ENCODE results near the gene NMS.

Gene NMS

GRCh38 chr2:100470182-100470581 is at the start of gene NMS:
Gene NMS (plus strand): TSS chr2:100470482. CDS start chr2:100470489, 7 bp downstream.
- peaks cover 40% of the 10 kb centered on the region for H3K27me3 Mint-ChIP-seq
- ATAC-seq (no peak), DNase-seq (no peak)
- no peak within 1 kb of the TSS for H3K4me3 Mint-ChIP-seq
- no peaks in the 10 kb centered on the region for H3K4me1 Mint-ChIP-seq
- H3K27ac Mint-ChIP-seq: no peak within 1 kb of the TSS
- H3K9me3 Mint-ChIP-seq: no peaks in the 10 kb centered on the region

- DNase-seq (no peak), ATAC-seq (no peak)
- Mint-ChIP-seq H3K27ac (no peak overlapping the region), H3K4me3 (no peak overlapping the region), H3K27me3 (no peaks in the 10 kb centered on the region), H3K9me3 (peaks cover 5 to 8% of the 10 kb centered on the region in 2 donors), H3K4me1 (peaks cover 13% of the 10 kb centered on the region)
Observed at GRCh38 chr2:100422320-100423055, 47.8 kb upstream of the NMS start.

GRCh38 chr2:100423631-100424030 is 46.7 kb upstream of the NMS start:
- no peak overlapping the region for H3K27ac Mint-ChIP-seq

GRCh38 chr2:100424277-100424875 is 45.9 kb upstream of the NMS start:
- no peaks in the 10 kb centered on the region for H3K27me3 Mint-ChIP-seq
- no peak overlapping the region for H3K4me3 Mint-ChIP-seq
- peak overlapping the region in 1 of 2 donors; percentile 69 for H3K27ac Mint-ChIP-seq
- H3K4me1 Mint-ChIP-seq: peaks cover 6% of the 10 kb centered on the region
- no peak for DNase-seq
- H3K9me3 Mint-ChIP-seq: peaks cover 8 to 13% of the 10 kb centered on the region in 2 donors
- ATAC-seq: no peak

More at GRCh38 chr2:100423631-100424030, 46.7 kb upstream of the NMS start:
- Mint-ChIP-seq H3K9me3 (peaks cover 5 to 8% of the 10 kb centered on the region in 2 donors), H3K4me1 (peaks cover 7% of the 10 kb centered on the region), H3K27me3 (no peaks in the 10 kb centered on the region), H3K4me3 (no peak overlapping the region)
- no peak for DNase-seq
- no peak for ATAC-seq

- no peak for ATAC-seq
- Mint-ChIP-seq H3K4me3 (no peak overlapping the region), H3K4me1 (peaks cover 6% of the 10 kb centered on the region), H3K27ac (peak overlapping the region in 1 of 2 donors; percentile 44), H3K27me3 (no peaks in the 10 kb centered on the region), H3K9me3 (peaks cover 8 to 17% of the 10 kb centered on the region in 2 donors)
- no peak for DNase-seq
Observed at GRCh38 chr2:100425107-100425506, 45.2 kb upstream of the NMS start.

GRCh38 chr2:100425573-100426383 is 44.5 kb upstream of the NMS start:
- Mint-ChIP-seq H3K27me3 (no peaks in the 10 kb centered on the region), H3K4me3 (no peak overlapping the region), H3K27ac (no peak overlapping the region), H3K9me3 (peaks cover 4 to 17% of the 10 kb centered on the region in 2 donors), H3K4me1 (peaks cover 6% of the 10 kb centered on the region)
- ATAC-seq (no peak), DNase-seq (no peak)

GRCh38 chr2:100426384-100426720 is 43.9 kb upstream of the NMS start:
- Mint-ChIP-seq H3K9me3 (peaks cover 8 to 17% of the 10 kb centered on the region in 2 donors), H3K27ac (peak overlapping the region in 1 of 2 donors; percentile 14), H3K4me1 (peaks cover 6% of the 10 kb centered on the region), H3K27me3 (no peaks in the 10 kb centered on the region), H3K4me3 (no peak overlapping the region)
- DNase-seq: no peak
- no peak for ATAC-seq

- ATAC-seq (no peak), DNase-seq (no peak)
- Mint-ChIP-seq H3K4me1 (peaks cover 6% of the 10 kb centered on the region), H3K27me3 (no peaks in the 10 kb centered on the region), H3K4me3 (no peak overlapping the region), H3K9me3 (peaks cover 9 to 17% of the 10 kb centered on the region in 2 donors), H3K27ac (no peak overlapping the region)
Observed at GRCh38 chr2:100427111-100427510, 43.2 kb upstream of the NMS start.

GRCh38 chr2:100427627-100428258 is 42.5 kb upstream of the NMS start:
- peak; percentile 46 to 67 for DNase-seq

GRCh38 chr2:100429726-100430125 is 40.6 kb upstream of the NMS start:
- no peak for DNase-seq
- no peak overlapping the region for H3K4me3 Mint-ChIP-seq
- no peak for ATAC-seq
- peaks cover 6% of the 10 kb centered on the region for H3K4me1 Mint-ChIP-seq
- no peaks in the 10 kb centered on the region for H3K27me3 Mint-ChIP-seq
- peaks cover 9 to 17% of the 10 kb centered on the region in 2 donors for H3K9me3 Mint-ChIP-seq
- no peak overlapping the region for H3K27ac Mint-ChIP-seq

More at GRCh38 chr2:100427627-100428258, 42.5 kb upstream of the NMS start:
- Mint-ChIP-seq H3K4me3 (no peak overlapping the region), H3K27me3 (no peaks in the 10 kb centered on the region), H3K4me1 (peaks cover 6% of the 10 kb centered on the region), H3K27ac (no peak overlapping the region), H3K9me3 (peaks cover 9 to 17% of the 10 kb centered on the region in 2 donors)
- ATAC-seq: peak; percentile 88

- no peak overlapping the region for H3K27ac Mint-ChIP-seq
Observed at GRCh38 chr2:100437751-100438150, 32.5 kb upstream of the NMS start.

GRCh38 chr2:100446696-100447095 is 23.6 kb upstream of the NMS start:
- Mint-ChIP-seq H3K27me3 (no peaks in the 10 kb centered on the region), H3K9me3 (no peaks in the 10 kb centered on the region), H3K27ac (no peak overlapping the region)

More at GRCh38 chr2:100437751-100438150, 32.5 kb upstream of the NMS start:
- Mint-ChIP-seq H3K9me3 (no peaks in the 10 kb centered on the region), H3K27me3 (peaks cover 11% of the 10 kb centered on the region), H3K4me3 (no peak overlapping the region), H3K4me1 (no peaks in the 10 kb centered on the region)
- ATAC-seq: no peak
- DNase-seq: no peak

GRCh38 chr2:100451092-100451491 is 19.2 kb upstream of the NMS start:
- no peak for DNase-seq
- Mint-ChIP-seq H3K27ac (no peak overlapping the region), H3K9me3 (peaks cover 0 to 9% of the 10 kb centered on the region in 2 donors), H3K4me1 (no peaks in the 10 kb centered on the region), H3K4me3 (no peak overlapping the region), H3K27me3 (no peaks in the 10 kb centered on the region)
- no peak for ATAC-seq

More at GRCh38 chr2:100446696-100447095, 23.6 kb upstream of the NMS start:
- ATAC-seq: no peak
- no peak for DNase-seq
- Mint-ChIP-seq H3K4me1 (no peaks in the 10 kb centered on the region), H3K4me3 (no peak overlapping the region)

GRCh38 chr2:100451734-100452133 is 18.5 kb upstream of the NMS start:
- Mint-ChIP-seq H3K4me1 (no peaks in the 10 kb centered on the region), H3K27me3 (no peaks in the 10 kb centered on the region), H3K27ac (no peak overlapping the region), H3K9me3 (peaks cover 4 to 9% of the 10 kb centered on the region in 2 donors), H3K4me3 (no peak overlapping the region)
- ATAC-seq (no peak), DNase-seq (no peak)

GRCh38 chr2:100453853-100454252 is 16.4 kb upstream of the NMS start:
- no peak for DNase-seq
- H3K27ac Mint-ChIP-seq: no peak overlapping the region
- H3K27me3 Mint-ChIP-seq: no peaks in the 10 kb centered on the region
- no peak for ATAC-seq
- H3K4me1 Mint-ChIP-seq: no peaks in the 10 kb centered on the region
- H3K9me3 Mint-ChIP-seq: peaks cover 8 to 11% of the 10 kb centered on the region in 2 donors
- H3K4me3 Mint-ChIP-seq: no peak overlapping the region
